Subcutaneous adipose tissue (tissue), 4 donors: ENCODE data around the gene SLC35D1. TPM values are rescaled to one million over a fixed set of nuclear protein-coding genes. Genes with fewer than 3 reads are reported as not detected.

Experiments
- CTCF ChIP-seq: fragments of 450-650 bp; IDR thresholded peaks from one replicate; pipeline ENCODE4 v1.5.1; 2016; ENCODE audit warnings: low read depth, mild to moderate bottlenecking, control low read depth, antibody characterized with exemption, moderate library complexity
- total RNA-seq, 4 donors: library from RNA; depleted of rRNA; stranded (reverse); fragments of >200 nt; gene quantifications; one replicate each; pipeline ENCODE4 v1.1.0, GENCODE V29; 2016

Gene SLC35D1
- total RNA-seq, 4 donors from 2014 or later, result 11.1 to 15.1 (median 13.7) TPM

DNA sequence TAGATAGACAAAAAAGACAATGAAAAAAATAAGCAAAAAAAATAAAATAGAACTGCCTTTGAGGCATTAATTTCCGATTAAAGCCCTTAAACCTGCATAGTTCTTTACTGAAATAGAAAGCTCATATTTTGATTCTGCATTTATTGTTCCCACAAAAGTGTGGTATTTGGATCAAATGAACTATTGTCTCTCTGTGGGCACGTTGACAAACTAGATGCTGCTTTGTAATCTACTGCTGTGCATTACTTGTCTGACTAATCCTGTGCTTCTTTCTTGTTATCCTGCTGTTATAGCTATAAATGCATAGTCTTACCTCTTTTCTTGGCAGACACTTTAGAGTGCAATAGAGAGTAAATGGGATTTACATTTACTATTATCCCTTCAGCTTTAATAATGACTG, 31.4 kb upstream of the SLC35D1 start:
- no peak for TF ChIP-seq CTCF

GRCh38 chr1:67084765-67085318, 30.9 kb upstream of the SLC35D1 start:
- no peak for TF ChIP-seq CTCF

- TF ChIP-seq CTCF, result no peak
Measured at GRCh38 chr1:67078291-67078690, 24.3 kb upstream of the SLC35D1 start.

GRCh38 chr1:67077593-67077992, 23.6 kb upstream of the SLC35D1 start:
- TF ChIP-seq CTCF, result no peak

- TF ChIP-seq CTCF, result no peak
Measured at GRCh38 chr1:67072749-67073148, 18.8 kb upstream of the SLC35D1 start.

GRCh38 chr1:67062412-67062811, 8.5 kb upstream of the SLC35D1 start:
- TF ChIP-seq CTCF, result no peak

- TF ChIP-seq CTCF, result no peak
Measured at GRCh38 chr1:67061266-67061665, 7.3 kb upstream of the SLC35D1 start.

DNA sequence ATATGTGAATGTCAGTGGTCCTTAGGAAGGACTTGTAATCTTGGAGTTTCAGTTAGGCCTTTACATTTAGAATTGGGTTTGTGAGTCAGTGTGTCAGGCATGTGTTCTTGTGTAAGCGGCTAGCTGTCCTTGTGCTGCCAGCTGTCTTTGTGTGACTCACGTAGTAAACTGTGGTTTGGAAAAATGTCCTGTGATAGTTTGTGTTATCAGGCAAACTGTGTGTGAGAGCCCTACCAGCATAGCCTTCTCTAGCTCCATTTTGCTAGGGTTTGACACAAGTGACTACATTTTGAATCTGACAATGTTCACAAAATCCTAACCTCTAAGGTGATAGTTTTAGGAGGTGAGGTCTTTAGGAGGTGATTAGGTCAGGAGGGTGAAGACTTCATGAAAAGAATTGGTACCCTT, 6.9 kb upstream of the SLC35D1 start:
- no peak for TF ChIP-seq CTCF
